ENCODE data around the gene JUND.

JUND gene

DNA sequence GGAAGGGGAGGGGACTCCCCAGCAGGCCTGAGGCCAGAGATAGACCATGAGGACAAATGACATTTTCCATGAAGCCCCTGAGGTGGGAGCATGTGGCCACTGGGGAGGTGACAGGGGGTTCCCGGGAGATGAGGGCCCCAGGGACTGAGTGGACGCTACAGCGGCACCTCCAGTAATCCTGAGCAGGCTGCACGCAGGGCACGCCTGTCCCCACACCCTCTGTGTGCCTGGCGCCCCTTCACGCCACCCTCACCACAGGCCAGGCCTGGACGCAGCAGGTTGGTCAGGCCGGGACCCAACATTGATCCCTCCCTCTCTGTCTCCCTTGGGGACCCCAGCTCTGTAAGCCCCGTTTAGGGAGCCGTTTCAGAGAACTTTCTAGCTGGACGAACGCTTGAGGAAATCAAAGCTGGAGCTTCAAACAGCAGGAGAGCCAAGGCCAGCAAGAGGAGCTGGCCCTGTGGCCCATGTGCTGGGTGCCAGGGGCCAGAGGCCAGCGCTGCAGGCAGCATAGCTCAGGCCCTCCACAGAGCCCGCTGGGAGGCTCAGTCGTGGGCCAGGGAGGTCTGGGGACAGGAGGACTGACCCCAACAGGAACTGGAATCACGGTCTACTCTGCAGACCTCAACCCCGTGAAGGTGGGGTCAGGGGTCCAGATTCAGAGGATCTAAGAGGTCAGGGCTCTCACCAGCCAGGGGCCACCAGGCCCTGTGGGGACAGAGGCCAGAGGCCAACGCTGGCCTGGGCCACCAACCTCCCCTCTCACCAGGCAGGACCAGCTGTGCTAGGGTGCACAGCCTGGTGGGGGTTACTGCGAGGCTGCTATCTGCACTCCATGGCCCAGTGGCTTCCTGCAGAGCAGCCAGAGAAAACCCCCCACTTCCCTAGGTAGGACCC, 26.9 kb upstream of the JUND start:
- DNase-seq: no peak

DNA sequence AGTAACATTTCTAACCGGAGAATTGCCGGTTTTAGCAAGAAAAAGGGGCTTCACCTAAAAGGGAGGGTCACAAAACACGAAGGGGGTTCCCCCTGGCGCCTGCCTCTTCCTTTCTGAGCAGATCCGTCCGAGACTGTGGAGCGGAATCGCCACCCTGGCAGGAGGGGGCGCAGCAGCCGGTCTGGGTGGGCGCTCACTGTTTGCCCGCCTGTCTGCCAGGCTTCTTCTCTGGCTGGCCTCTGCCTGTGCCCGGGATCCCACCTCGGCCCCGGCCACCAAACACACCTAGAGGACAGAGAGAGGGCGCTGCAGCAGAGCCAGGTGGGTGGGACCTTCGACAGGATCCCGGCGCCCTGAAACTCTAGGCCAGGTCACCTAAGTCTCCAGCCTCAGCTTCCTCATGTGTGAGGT, 25.9 kb upstream of the JUND start:
- no peak for DNase-seq

GRCh38 chr19:18306888-18307260, 25.5 kb upstream of the JUND start:
- DNase-seq: no peak

GRCh38 chr19:18306209-18306887, 24.9 kb upstream of the JUND start:
- DNase-seq: no peak

- peak; percentile 29 to 66 for DNase-seq
Observed at GRCh38 chr19:18304458-18305310, 23.3 kb upstream of the JUND start.

GRCh38 chr19:18304208-18304457, 22.7 kb upstream of the JUND start:
- DNase-seq: no peak

- DNase-seq: no peak
Observed at GRCh38 chr19:18301718-18302111, 20.3 kb upstream of the JUND start.

DNA sequence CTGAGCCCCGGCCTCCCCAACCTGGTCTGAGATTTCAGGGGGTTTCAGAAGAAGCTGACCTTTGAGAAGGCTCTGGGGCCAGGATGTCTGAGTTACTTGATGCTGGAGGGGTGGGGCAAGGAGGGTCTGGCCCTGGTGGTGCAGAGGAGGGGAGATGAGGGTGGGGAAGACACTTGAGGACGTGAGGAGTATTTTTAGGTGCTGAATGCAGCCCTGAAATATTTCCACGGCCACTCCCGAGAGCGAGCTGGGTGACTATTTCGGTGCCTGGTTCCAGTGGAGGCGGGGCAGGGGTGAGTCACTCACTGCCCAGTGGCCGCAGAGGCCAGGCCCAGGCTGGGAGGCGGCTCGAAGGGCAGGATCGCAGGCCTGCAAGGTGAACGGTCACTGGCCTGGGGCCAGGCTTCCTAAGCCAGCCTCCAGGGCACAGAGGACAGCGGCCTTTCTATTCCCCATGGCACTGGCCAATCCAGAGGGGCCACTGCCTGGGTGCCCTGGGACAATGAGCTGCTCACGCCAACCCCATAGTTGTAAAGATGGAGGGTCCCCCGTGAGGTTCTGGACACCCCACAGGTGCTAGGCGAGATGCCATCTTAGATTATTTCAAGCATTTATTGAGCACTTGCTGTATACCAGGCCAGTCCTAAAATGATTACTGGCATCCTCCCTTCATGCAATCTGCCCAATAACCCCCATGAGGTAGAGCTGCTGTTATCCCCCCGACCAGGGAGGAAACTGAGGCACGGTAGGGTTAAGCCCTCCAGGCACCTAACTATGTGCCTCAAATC, 19.7 kb upstream of the JUND start:
- DNase-seq: peak; percentile 51 to 70

- DNase-seq: no peak
Observed at GRCh38 chr19:18299654-18300053, 18.2 kb upstream of the JUND start.

DNA sequence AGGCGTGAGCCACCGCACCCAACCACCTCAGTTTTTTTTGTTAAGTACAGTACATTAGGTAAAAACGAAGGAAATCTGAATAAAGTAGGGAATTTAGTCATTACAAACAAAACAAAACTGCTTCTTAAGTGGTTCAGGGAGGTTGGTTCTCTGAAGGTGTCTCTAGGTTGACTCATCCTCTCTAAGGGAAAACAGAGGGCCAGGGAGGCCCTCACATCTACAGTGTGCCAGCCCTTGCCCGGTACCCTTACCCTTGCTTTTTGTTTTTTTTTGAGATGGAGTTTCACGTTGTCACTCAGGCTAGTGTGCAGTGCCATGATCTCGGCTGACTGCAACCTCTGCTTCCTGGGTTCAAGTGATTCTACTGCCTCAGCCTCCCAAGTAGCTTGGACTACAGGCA, 17.2 kb upstream of the JUND start:
- no peak for DNase-seq

DNA sequence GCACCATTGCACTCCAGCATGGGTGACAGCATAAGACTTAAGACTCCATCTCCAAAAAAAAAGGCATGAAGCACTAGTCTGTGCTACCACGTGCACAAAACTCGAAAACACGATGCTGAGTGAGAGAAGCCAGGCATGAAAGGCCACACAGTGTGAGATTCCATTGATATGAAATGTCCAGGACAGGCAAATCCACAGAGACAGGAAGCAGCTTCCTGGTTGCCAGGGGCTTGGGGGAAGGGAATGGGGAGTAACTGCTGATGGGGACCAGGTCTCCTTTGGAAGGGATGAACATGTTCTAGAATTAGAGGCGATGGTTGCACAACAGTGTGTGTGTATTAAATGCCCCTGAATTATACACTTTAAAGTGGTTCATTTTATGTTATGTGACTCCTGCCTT, 15.9 kb upstream of the JUND start:
- DNase-seq: no peak

- DNase-seq: no peak
Observed at GRCh38 chr19:18295034-18295451, 13.6 kb upstream of the JUND start.

DNA sequence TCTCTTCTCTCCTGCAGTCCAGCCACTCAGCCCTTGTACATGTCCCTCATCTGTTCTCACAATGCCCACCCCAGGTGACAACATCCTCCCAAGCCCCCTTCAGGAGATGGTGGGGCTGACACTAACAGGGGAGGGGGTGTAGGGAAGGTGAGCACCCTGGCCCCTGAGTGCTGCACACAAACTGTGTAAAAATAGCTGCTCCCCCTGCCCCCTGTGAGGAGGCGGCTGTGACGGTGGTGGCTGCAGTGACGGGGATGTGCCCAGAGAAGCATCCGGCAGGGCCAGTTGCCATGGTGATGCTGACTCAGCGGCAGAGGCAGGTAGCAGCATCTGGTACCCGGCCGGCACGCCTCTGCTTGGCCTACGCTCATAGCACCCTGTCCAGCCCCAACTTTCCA, 13.0 kb upstream of the JUND start:
- no peak for DNase-seq

DNA sequence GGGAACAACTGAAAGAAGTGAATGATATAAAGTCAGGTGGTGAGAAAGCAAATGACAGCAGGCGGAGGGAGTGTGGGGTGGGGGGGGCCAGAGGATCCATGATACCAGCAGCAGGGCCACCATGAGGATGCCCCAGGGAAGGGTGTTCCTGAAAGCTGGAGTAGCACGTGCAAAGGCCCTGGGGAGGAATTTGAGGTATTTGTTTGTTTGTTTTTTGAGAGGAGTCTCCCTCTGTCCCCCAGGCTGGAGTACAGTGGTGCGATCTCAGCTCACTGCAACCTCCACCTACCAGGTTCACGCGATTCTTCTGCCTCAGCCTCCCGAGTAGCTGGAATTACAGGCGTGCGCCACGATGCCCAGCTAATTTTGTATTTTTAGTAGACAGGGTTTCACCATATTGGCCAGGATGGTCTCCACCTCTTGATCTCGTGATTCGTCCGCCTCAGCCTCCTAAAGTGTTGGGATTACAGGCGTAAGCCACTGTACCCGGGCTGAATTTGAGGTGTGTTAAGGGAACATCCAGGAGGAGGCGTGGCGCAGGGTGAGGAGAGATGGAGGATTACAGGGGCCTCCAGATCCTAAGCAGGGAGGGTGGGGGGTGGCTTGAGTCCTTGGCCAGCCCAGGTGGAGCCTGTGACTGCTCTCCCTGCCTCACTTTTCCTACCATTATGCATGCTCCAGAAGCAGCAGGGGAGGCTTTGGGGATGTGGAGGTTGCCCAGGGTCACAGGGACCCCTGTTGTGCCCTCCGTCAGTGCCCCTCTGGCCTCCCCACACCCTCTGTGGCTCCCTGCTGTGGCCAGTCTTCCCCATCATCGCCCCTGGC, 12.4 kb upstream of the JUND start:
- no peak for DNase-seq

DNA sequence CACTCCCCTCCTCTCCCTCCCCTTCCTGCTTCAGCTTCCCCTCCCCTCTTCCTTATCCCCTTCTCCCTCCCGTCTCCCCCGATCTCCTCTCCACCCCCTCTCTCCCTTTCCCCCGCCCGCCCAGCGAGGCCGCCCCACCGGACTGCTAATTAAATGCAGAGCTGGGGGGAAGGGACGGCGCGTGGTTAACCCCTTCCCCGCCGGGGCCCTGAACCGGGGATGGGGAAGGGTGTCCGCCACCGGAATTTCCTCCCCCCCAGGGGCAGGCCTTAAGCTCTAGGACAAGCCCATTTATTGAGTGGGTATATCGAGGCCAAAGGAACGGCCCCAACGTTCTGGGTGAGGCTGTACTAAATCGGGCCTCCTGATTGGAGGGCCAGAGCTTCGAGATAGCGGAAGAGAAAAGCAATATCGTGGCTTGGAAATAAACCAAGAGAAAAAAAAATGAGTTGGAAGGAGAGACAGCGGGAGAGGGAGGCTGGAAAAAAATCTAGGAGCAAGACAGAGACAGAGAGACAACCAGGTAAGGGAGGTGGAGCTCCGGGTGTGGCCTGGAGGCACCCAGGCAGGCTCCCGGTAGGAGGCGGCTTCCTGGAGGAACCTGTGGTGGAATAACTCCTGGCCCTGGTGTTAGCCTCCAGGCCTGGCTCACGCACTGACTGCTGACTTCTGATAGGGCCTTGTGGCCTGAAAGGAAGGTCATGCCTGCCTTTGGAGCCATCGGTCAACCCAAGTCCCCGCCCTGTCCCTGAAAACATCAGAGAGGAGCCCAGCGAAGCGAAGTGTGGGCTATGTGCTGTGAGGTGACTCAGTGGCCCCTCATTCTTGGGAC, 11.6 kb upstream of the JUND start:
- peak in 1 of 2 experiments; percentile 51 for DNase-seq

GRCh38 chr19:18292462-18292809, 11.0 kb upstream of the JUND start:
- DNase-seq: peak in 1 of 2 experiments; percentile 35

- peak; percentile 62 to 84 for DNase-seq
Observed at GRCh38 chr19:18291590-18292461, 10.4 kb upstream of the JUND start.

- no peak for DNase-seq
Observed at GRCh38 chr19:18291019-18291524, 9.7 kb upstream of the JUND start.

DNA sequence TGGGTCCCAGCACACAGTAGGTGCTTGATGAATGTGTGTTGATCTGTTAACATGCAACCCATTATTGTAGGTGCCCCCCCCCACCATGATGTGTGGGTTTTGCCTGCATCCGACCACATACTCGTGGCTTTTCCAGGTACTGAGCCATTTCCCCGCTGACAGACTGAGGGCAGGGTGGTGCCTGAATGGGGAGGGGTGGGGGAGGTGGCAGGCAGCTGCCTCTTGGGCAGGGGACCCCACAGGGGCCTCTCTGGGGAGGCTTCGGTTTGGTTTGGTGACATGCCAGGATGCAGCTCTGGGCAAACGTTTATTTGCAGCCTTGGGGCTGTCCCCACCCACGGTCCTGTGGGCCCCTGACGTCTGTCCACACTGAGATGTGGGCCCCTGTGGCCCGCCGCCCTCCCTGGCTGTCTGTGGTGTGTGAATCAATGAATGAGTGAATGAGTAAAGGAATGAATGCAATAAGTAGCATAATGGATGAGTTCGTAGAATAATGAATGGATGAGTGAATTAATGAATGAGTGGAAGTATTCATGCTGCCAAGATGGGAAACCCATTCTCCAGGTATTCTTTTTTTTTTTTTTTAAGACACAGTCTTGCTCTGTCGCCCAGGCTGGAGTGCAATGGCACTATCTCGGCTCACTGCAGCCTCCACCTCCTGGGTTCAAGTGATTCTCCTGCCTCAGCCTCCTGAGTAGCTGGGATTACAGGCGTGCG, 9.0 kb upstream of the JUND start:
- no peak for DNase-seq
